H1 (cell line): ENCODE measurements around the gene TAF1B. TPM values are rescaled to one million over a fixed set of nuclear protein-coding genes. Genes with fewer than 3 reads are reported as not detected.

Experiments
- CTCF ChIA-PET: fragments of 300-600 bp; sonication (Branson Sonifier 250); formaldehyde crosslinking; loops from one replicate; lab custom pipeline; 2021; ENCODE audit not compliant: partially characterized antibody; lab: Charles Lee
- POLR2A ChIA-PET: fragments of 300-600 bp; sonication (Branson Sonifier 250); formaldehyde crosslinking; loops from one replicate; lab custom pipeline; 2021; ENCODE audit warnings: inconsistent platforms; ENCODE audit not compliant: partially characterized antibody; lab: Charles Lee
- DNase-seq, 2 experiments: peaks; one replicate each; pipeline versions ENCODE4 v3.0.0 to v3.0.0-alpha.2; 2010 to 2022; ENCODE audit warnings: low spot score in 2 of 2, low read depth in 1 of 2, mixed read lengths in 1 of 2
- FAIRE-seq: peaks from 2 replicates; lab custom pipeline; 2011; peaks lifted over from hg19 to GRCh38; lab: Jason Lieb, UNC
- H2AFZ ChIP-seq: 2 replicates; pipeline ENCODE4 v1.8.1; 2012; ENCODE audit warnings: low read length, inconsistent platforms
- H2AK5ac ChIP-seq: 2 replicates; pipeline ENCODE4 v1.6.1; 2013; ENCODE audit warnings: low read depth, low read length
- H2BK120ac ChIP-seq: replicated peaks from 2 replicates; pipeline ENCODE3; 2013; ENCODE audit warnings: low read depth, low read length, inconsistent platforms
- H2BK12ac ChIP-seq: 2 replicates; pipeline ENCODE4 v1.6.1; 2013; ENCODE audit warnings: low read depth, low read length
- H2BK15ac ChIP-seq: 2 replicates; pipeline ENCODE4 v1.6.1; 2013; ENCODE audit warnings: low read length
- H2BK20ac ChIP-seq: 2 replicates; pipeline ENCODE4 v1.6.1; 2013; ENCODE audit warnings: low read length
- H2BK5ac ChIP-seq: 2 replicates; pipeline ENCODE4 v1.6.1; 2013; ENCODE audit warnings: low read depth, low read length
- H3K14ac ChIP-seq: 2 replicates; pipeline ENCODE4 v1.6.1; 2013; ENCODE audit warnings: inconsistent platforms; ENCODE audit not compliant: insufficient read length
- H3K18ac ChIP-seq: 2 replicates; pipeline ENCODE4 v1.6.1; 2013; ENCODE audit warnings: low read length; ENCODE audit errors: extremely low read depth
- H3K23ac ChIP-seq: 2 replicates; pipeline ENCODE4 v1.6.1; 2013; ENCODE audit warnings: inconsistent platforms; ENCODE audit not compliant: insufficient read length
- H3K23me2 ChIP-seq: 2 replicates; pipeline ENCODE4 v1.6.1; 2013; ENCODE audit warnings: low read depth, low read length
- H3K27ac ChIP-seq: 2 replicates; pipeline ENCODE4 v1.6.1; 2011; ENCODE audit warnings: low read depth, low read length, inconsistent platforms
- H3K27me3 ChIP-seq, 4 experiments: replicated peaks in 1 of 4; 1 replicate in 1 of 4; 2 replicates in 3 of 4; pipeline versions ENCODE4 v1.6.1 to v1.8.1; 2011 to 2013; ENCODE audit warnings: low read length in 3 of 4, mild to moderate bottlenecking in 3 of 4, inconsistent platforms in 2 of 4, mixed read lengths in 2 of 4, moderate library complexity in 1 of 4; ENCODE audit not compliant: control insufficient read depth in 3 of 4, insufficient read depth in 3 of 4; ENCODE audit errors: extremely low read depth in 1 of 4
- H3K36me3 ChIP-seq, 4 experiments: 2 replicates each; pipeline versions ENCODE4 v1.6.1 to v1.8.1; 2011 to 2013; ENCODE audit warnings: mild to moderate bottlenecking in 4 of 4, low read length in 3 of 4, moderate library complexity in 2 of 4, control low read depth in 1 of 4, inconsistent platforms in 1 of 4; ENCODE audit not compliant: insufficient read depth in 4 of 4, control insufficient read depth in 2 of 4
- H3K4ac ChIP-seq: replicated peaks from 2 replicates; pipeline ENCODE3; 2013; ENCODE audit warnings: low read length, low read depth, mixed read lengths, inconsistent platforms; ENCODE audit not compliant: insufficient read length
- H3K4me1 ChIP-seq, 4 experiments: replicated peaks in 1 of 4; 1 replicate in 1 of 4; 2 replicates in 3 of 4; pipeline versions ENCODE4 v1.6.1 to v1.8.1; 2011 to 2013; ENCODE audit warnings: low read length in 3 of 4, inconsistent platforms in 2 of 4, mixed read lengths in 1 of 4; ENCODE audit not compliant: insufficient read depth in 4 of 4, control insufficient read depth in 3 of 4
- H3K4me2 ChIP-seq, 2 experiments: 2 replicates each; pipeline versions ENCODE4 v1.6.1 to v1.8.1; 2011 to 2013; ENCODE audit warnings: low read depth in 2 of 2, low read length in 2 of 2, control low read depth in 1 of 2, inconsistent platforms in 1 of 2, mild to moderate bottlenecking in 1 of 2; ENCODE audit not compliant: insufficient read depth in 1 of 2
- H3K4me3 ChIP-seq, 4 experiments: fragments of 200-600, 300-600 bp in 1 of 4; sonication (generic), shearing (Covaris generic), sonication (Bioruptor Twin) in 1 of 4; 2 replicates each; pipeline versions ENCODE4 v1.5.1 to v1.8.1; 2011 to 2016; ENCODE audit warnings: low read length in 4 of 4, low read depth in 3 of 4, control low read depth in 2 of 4, inconsistent platforms in 2 of 4, mild to moderate bottlenecking in 2 of 4, mixed read lengths in 1 of 4, moderate library complexity in 1 of 4; ENCODE audit not compliant: insufficient read depth in 2 of 4; ENCODE audit errors: extremely low read depth in 1 of 4
- H3K56ac ChIP-seq: replicated peaks from 2 replicates; pipeline ENCODE3; 2013; ENCODE audit warnings: low read depth, mild to moderate bottlenecking, mixed read lengths, low read length, inconsistent platforms; ENCODE audit not compliant: insufficient read length
- H3K79me1 ChIP-seq: 2 replicates; pipeline ENCODE4 v1.6.1; 2013; ENCODE audit warnings: low read depth, low read length, control low read depth
- H3K79me2 ChIP-seq, 2 experiments: 2 replicates each; pipeline versions ENCODE4 v1.6.1 to v1.8.1; 2012 to 2013; ENCODE audit warnings: low read length in 2 of 2, mild to moderate bottlenecking in 2 of 2, inconsistent platforms in 1 of 2; ENCODE audit not compliant: insufficient read depth in 2 of 2, control insufficient read depth in 1 of 2
- H3K9ac ChIP-seq, 4 experiments: replicated peaks in 1 of 4; 1 replicate in 1 of 4; 2 replicates in 3 of 4; pipeline versions ENCODE4 v1.6.1 to v1.8.1; 2011 to 2013; ENCODE audit warnings: low read depth in 3 of 4, low read length in 3 of 4, control low read depth in 2 of 4, mild to moderate bottlenecking in 2 of 4, moderate library complexity in 2 of 4, inconsistent platforms in 1 of 4; ENCODE audit errors: extremely low read depth in 1 of 4
- H3K9me3 ChIP-seq, 2 experiments: 2 replicates each; pipeline versions ENCODE4 v1.6.1 to v1.8.1; 2012 to 2013; ENCODE audit warnings: mild to moderate bottlenecking in 2 of 2, moderate library complexity in 2 of 2, control low read depth in 1 of 2, inconsistent platforms in 1 of 2, low read depth in 1 of 2, low read length in 1 of 2, mixed read lengths in 1 of 2; ENCODE audit not compliant: insufficient read depth in 2 of 2
- H4K20me1 ChIP-seq, 2 experiments: replicated peaks in 1 of 2; 2 replicates each; pipeline versions ENCODE3 to v1.8.1; 2011 to 2013; ENCODE audit warnings: inconsistent platforms in 2 of 2, low read length in 2 of 2, mild to moderate bottlenecking in 1 of 2; ENCODE audit not compliant: insufficient read depth in 2 of 2, control insufficient read depth in 1 of 2
- H4K5ac ChIP-seq: 2 replicates; pipeline ENCODE4 v1.6.1; 2013; ENCODE audit warnings: low read length, low read depth, mixed read lengths, inconsistent platforms; ENCODE audit not compliant: insufficient read length
- H4K8ac ChIP-seq: 2 replicates; pipeline ENCODE4 v1.8.0; 2013; ENCODE audit warnings: mild to moderate bottlenecking, moderate library complexity, low read length, inconsistent platforms; ENCODE audit not compliant: insufficient read depth; ENCODE audit errors: extremely low read depth
- H4K91ac ChIP-seq: replicated peaks from 2 replicates; pipeline ENCODE3; 2013; ENCODE audit warnings: low read length, mixed read lengths, inconsistent platforms; ENCODE audit not compliant: insufficient read length
- CEBPB ChIP-seq: IDR thresholded peaks from 2 replicates; pipeline ENCODE4 v1.6.1; 2012; ENCODE audit warnings: low read depth, low read length
- EP300 ChIP-seq, 2 experiments: IDR thresholded peaks; 1 replicate in 1 of 2; 2 replicates in 1 of 2; pipeline ENCODE4 v1.6.1; 2011 to 2012; ENCODE audit warnings: low read depth in 2 of 2, low read length in 2 of 2, mild to moderate bottlenecking in 2 of 2, borderline replicate concordance in 1 of 2, inconsistent platforms in 1 of 2, moderate library complexity in 1 of 2
- HDAC2 ChIP-seq, 2 experiments: fragments of 300-600 bp in 1 of 2; sonication (generic) in 1 of 2; IDR thresholded peaks; 2 replicates each; pipeline ENCODE4 v1.6.1; 2011 to 2012; ENCODE audit warnings: low read depth in 2 of 2, low read length in 2 of 2, mild to moderate bottlenecking in 2 of 2, moderate library complexity in 2 of 2, borderline replicate concordance in 1 of 2, inconsistent platforms in 1 of 2
- KDM5A ChIP-seq: fragments of 200-600 bp; IDR thresholded peaks from 2 replicates; pipeline ENCODE4 v1.7.1; 2012; ENCODE audit warnings: mild to moderate bottlenecking, low read length, inconsistent platforms, mixed read lengths
- RBBP5 ChIP-seq: IDR thresholded peaks from 2 replicates; pipeline ENCODE4 v1.7.1; 2012; ENCODE audit warnings: low read depth, mild to moderate bottlenecking, inconsistent platforms, low read length, moderate library complexity, borderline replicate concordance
- YY1 ChIP-seq: IDR thresholded peaks from 2 replicates; pipeline ENCODE4 v1.6.1; 2011; ENCODE audit warnings: low read depth, mild to moderate bottlenecking, low read length
- WGBS, 2 experiments: shearing (Covaris generic) in 1 of 2; methylation state at CpG; one replicate each; pipeline versions ENCODE4 v1.1.6 to v1.1.7; 2013 to 2015; ENCODE audit warnings: low lambda C conversion rate in 2 of 2, mixed read lengths in 2 of 2, inconsistent platforms in 1 of 2, low coverage in 1 of 2, missing lambda C conversion rate in 1 of 2; ENCODE audit not compliant: insufficient replicate concordance in 2 of 2, insufficient coverage in 1 of 2, insufficient read length in 1 of 2; ENCODE audit errors: extremely low coverage in 1 of 2, missing lambda C conversion rate in 1 of 2; 5-methylcytosine and 5-hydroxymethylcytosine counted together
- polyA plus RNA-seq, 7 experiments: library from polyadenylated mRNA; depleted of rRNA in 3 of 7; stranded (reverse) in 5 of 7; unstranded in 2 of 7; fragments of >200 nt in 5 of 7; fragments of 200-250 nt in 2 of 7; gene quantifications; 1 replicate in 5 of 7; 2 replicates in 1 of 7; 4 replicates in 1 of 7; pipeline versions ENCODE4 v1.2.1 to v1.2.3, GENCODE V29; 2011 to 2013; ENCODE audit warnings: missing spikeins in 2 of 7, mixed read lengths in 2 of 7
- total RNA-seq: library from RNA; stranded (reverse); fragmentation: NEBNext Ultra II Directional; extraction: Animal tissue kit (Norgen Biotek cat#: 25700); gene quantifications from 2 replicates; pipeline ENCODE4 v1.2.1, GENCODE V29; 2021

TAF1B gene
- total and polyA plus RNA-seq, 2 of the 8 experiments (the other 6 are each of a cell fraction or from before 2014, with no cell fraction given), result 6.6 to 25.2 TPM

GRCh38 chr2:9879455-9880194, 36.4 kb downstream of the TAF1B start:
- no peaks in the 10 kb centered on the region for H3K9me3 ChIP-seq
- no peak for FAIRE-seq
- TF ChIP-seq EP300 (IDR thresholded peaks at IDR 0.05; ENCODE audit: borderline replicate concordance in 1 of 2, low read depth in 2 of 2, low read length in 2 of 2), result no peak
- TF ChIP-seq RBBP5, result no peak
- no peak for TF ChIP-seq YY1
- TF ChIP-seq KDM5A, result no peak
- TF ChIP-seq HDAC2 (IDR thresholded peaks at IDR 0.05; ENCODE audit: borderline replicate concordance in 1 of 2, low read depth in 2 of 2, low read length in 2 of 2), result no peak
- no peak for TF ChIP-seq CEBPB
- no peak overlapping the region for H4K91ac ChIP-seq
- no peak overlapping the region for H3K4me3 ChIP-seq
- H3K23ac ChIP-seq, result no peak overlapping the region
- H4K8ac ChIP-seq, result no peak overlapping the region
- H4K5ac ChIP-seq, result no peak overlapping the region
- no peak overlapping the region for H3K9ac ChIP-seq
- peaks cover 0 to 10% (median 4%) of the 10 kb centered on the region in 4 experiments; a peak in 6 of 7 replicates for H3K4me1 ChIP-seq
- H3K18ac ChIP-seq, result no peak overlapping the region
- POLR2A ChIA-PET, result no interaction called here
- peaks cover 0 to 37% (median 6%) of the 10 kb centered on the region in 4 experiments; a peak in 4 of 8 replicates for H3K36me3 ChIP-seq
- no peak overlapping the region for H2AK5ac ChIP-seq
- H3K23me2 ChIP-seq, result no peaks in the 10 kb centered on the region
- H3K56ac ChIP-seq, result no peak overlapping the region
- H3K79me2 ChIP-seq, result no peaks in the 10 kb centered on the region
- CTCF ChIA-PET, result interaction anchor here (3.0 kb wide), 1 partner anchor 65 kb away, joined by 11 read pairs; no protein-coding TSS in a partner anchor
- H3K4me2 ChIP-seq, result no peak overlapping the region
- H3K14ac ChIP-seq, result no peak overlapping the region
- no peak overlapping the region for H2BK15ac ChIP-seq
- no peaks in the 10 kb centered on the region for H3K79me1 ChIP-seq
- 94% methylated on average over 7 of the region's 7 CpGs; no CpG with 5 or more reads in 1 of the 2 experiments for WGBS, 2 experiments
- no peak overlapping the region for H2BK5ac ChIP-seq
- H2BK12ac ChIP-seq, result no peak overlapping the region
- no peak overlapping the region for H2BK20ac ChIP-seq
- H3K27me3 ChIP-seq, result no peaks in the 10 kb centered on the region
- H3K27ac ChIP-seq, result no peak overlapping the region
- H2AFZ ChIP-seq, result no peak overlapping the region
- no peak overlapping the region for H2BK120ac ChIP-seq
- H4K20me1 ChIP-seq, result no peaks in the 10 kb centered on the region
- DNase-seq, result no peak
- H3K4ac ChIP-seq, result no peak overlapping the region
